IMR-90 (cell line): ENCODE results near the gene AK2.

ENCODE experiments used
- BHLHE40 ChIP-seq: fragments of 150-350 bp; IDR thresholded peaks from 2 replicates; pipeline ENCODE4 v1.6.1; 2016; ENCODE audit warnings: mild to moderate bottlenecking, low read depth, low read length
- MAFK ChIP-seq: IDR thresholded peaks from 2 replicates; pipeline ENCODE4 v1.6.1; 2012; ENCODE audit warnings: low read depth, low read length, improper control_type of control experiment
- MAZ ChIP-seq: IDR thresholded peaks from 2 replicates; pipeline ENCODE4 v1.6.1; 2012; ENCODE audit warnings: low read depth, mild to moderate bottlenecking, low read length, improper control_type of control experiment, moderate library complexity, borderline replicate concordance
- TF ChIP-seq, protein P1 (sequence below): conservative IDR thresholded peaks from 2 replicates; pipeline ENCODE4 v1.5.1; 2012; ENCODE audit warnings: mild to moderate bottlenecking, low read depth, low read length, improper control_type of control experiment

- TF ChIP-seq, protein P1, sequence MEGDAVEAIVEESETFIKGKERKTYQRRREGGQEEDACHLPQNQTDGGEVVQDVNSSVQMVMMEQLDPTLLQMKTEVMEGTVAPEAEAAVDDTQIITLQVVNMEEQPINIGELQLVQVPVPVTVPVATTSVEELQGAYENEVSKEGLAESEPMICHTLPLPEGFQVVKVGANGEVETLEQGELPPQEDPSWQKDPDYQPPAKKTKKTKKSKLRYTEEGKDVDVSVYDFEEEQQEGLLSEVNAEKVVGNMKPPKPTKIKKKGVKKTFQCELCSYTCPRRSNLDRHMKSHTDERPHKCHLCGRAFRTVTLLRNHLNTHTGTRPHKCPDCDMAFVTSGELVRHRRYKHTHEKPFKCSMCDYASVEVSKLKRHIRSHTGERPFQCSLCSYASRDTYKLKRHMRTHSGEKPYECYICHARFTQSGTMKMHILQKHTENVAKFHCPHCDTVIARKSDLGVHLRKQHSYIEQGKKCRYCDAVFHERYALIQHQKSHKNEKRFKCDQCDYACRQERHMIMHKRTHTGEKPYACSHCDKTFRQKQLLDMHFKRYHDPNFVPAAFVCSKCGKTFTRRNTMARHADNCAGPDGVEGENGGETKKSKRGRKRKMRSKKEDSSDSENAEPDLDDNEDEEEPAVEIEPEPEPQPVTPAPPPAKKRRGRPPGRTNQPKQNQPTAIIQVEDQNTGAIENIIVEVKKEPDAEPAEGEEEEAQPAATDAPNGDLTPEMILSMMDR, result no peak
- TF ChIP-seq MAZ (no peak), MAFK (no peak), BHLHE40 (no peak)
These were observed 67.1 kb downstream of the AK2 start for GRCh38 chr1:32969566-32969965.
